Raji (cell line): ENCODE data around the gene CFAP45.

Source experiments
- POLR2A ChIP-seq: IDR thresholded peaks from 2 replicates; pipeline ENCODE4 v1.6.1; 2011; ENCODE audit warnings: low read depth, low read length, control low read depth; ENCODE audit not compliant: insufficient read depth

The CFAP45 gene

GRCh38 chr1:159839116-159839849 lies 60.7 kb downstream of the CFAP45 start:
- TF ChIP-seq POLR2A, result no peak

- TF ChIP-seq POLR2A, result no peak
Observed at GRCh38 chr1:159838715-159839114, 61.2 kb downstream of the CFAP45 start.

- TF ChIP-seq POLR2A, result no peak
Observed at GRCh38 chr1:159835862-159836525, 64.0 kb downstream of the CFAP45 start.

- TF ChIP-seq POLR2A, result no peak
Observed at GRCh38 chr1:159835356-159835755, 64.6 kb downstream of the CFAP45 start.

- TF ChIP-seq POLR2A, result no peak
Observed at GRCh38 chr1:159832309-159832708, 67.7 kb downstream of the CFAP45 start.

GRCh38 chr1:159831412-159832141 lies 68.4 kb downstream of the CFAP45 start:
- TF ChIP-seq POLR2A, result no peak

GRCh38 chr1:159830722-159831121 lies 69.2 kb downstream of the CFAP45 start:
- TF ChIP-seq POLR2A, result no peak

GRCh38 chr1:159829822-159830465 lies 70.0 kb downstream of the CFAP45 start:
- TF ChIP-seq POLR2A, result no peak

GRCh38 chr1:159829273-159829634 lies 70.7 kb downstream of the CFAP45 start:
- no peak for TF ChIP-seq POLR2A

- TF ChIP-seq POLR2A, result no peak
Observed at GRCh38 chr1:159828581-159829272, 71.2 kb downstream of the CFAP45 start.

GRCh38 chr1:159828176-159828575 lies 71.8 kb downstream of the CFAP45 start:
- no peak for TF ChIP-seq POLR2A

- TF ChIP-seq POLR2A, result no peak
Observed at GRCh38 chr1:159827549-159827948, 72.4 kb downstream of the CFAP45 start.

- no peak for TF ChIP-seq POLR2A
Observed at GRCh38 chr1:159827102-159827490, 72.9 kb downstream of the CFAP45 start.

- no peak for TF ChIP-seq POLR2A
Observed at GRCh38 chr1:159826441-159827101, 73.4 kb downstream of the CFAP45 start, which contains the start of gene SLAMF8. Gene SLAMF8, plus strand, starts transcription at chr1:159826873. Its CDS starts 26 bp downstream, at chr1:159826899.

GRCh38 chr1:159825564-159825963 lies 74.4 kb downstream of the CFAP45 start:
- no peak for TF ChIP-seq POLR2A

- no peak for TF ChIP-seq POLR2A
Observed at GRCh38 chr1:159823406-159823805, 76.6 kb downstream of the CFAP45 start.
